ENCODE data around the gene STRBP. TPM values are rescaled to one million over a fixed set of nuclear protein-coding genes. Genes with fewer than 3 reads are reported as not detected.

STRBP gene
- total and polyA plus RNA-seq, 2 of the 4 experiments (the other 2 are of a cell fraction), result 2.1 to 2.5 TPM

DNA sequence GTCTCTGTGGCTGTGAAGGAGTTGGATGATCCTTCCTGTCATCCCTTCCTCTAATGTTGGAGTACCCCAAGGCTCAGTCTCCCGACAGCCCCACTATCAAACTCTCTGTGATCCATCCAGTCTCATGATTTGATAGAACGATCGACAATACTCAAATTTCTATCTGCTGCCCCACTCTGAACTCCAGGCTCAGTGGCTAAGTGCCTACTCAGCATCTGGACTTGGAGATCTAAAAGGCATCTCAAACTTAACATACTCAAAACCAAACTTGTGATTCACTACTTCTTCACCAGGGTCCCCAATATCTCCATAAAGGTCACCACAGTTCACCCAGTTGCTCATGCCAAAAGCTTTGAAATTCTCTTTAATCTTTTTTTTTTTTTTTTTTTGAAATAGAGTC lies 15.1 kb upstream of the STRBP start:
- no peak overlapping the region for H3K23ac ChIP-seq (ENCODE audit: low read depth, low read length)
- no peak overlapping the region for H2BK5ac ChIP-seq (ENCODE audit: low read depth, low read length, poor library complexity, severe bottlenecking)
- no peak overlapping the region for H3K4ac ChIP-seq (ENCODE audit: low read depth, low read length)
- TF ChIP-seq RAD21 (IDR thresholded peaks at IDR 0.05; ENCODE audit: low read length) (no peak), SMC3 (IDR thresholded peaks at IDR 0.05; ENCODE audit: low read depth, low read length) (no peak), MXI1 (IDR thresholded peaks at IDR 0.05; ENCODE audit: borderline replicate concordance, low read depth, low read length) (no peak), MAZ (IDR thresholded peaks at IDR 0.05; ENCODE audit: borderline replicate concordance, low read depth, low read length) (no peak), CEBPB (IDR thresholded peaks at IDR 0.05; ENCODE audit: low read depth, low read length) (no peak), MAFK (IDR thresholded peaks at IDR 0.05; ENCODE audit: low read depth, low read length) (no peak)
- TF ChIP-seq, protein P1, sequence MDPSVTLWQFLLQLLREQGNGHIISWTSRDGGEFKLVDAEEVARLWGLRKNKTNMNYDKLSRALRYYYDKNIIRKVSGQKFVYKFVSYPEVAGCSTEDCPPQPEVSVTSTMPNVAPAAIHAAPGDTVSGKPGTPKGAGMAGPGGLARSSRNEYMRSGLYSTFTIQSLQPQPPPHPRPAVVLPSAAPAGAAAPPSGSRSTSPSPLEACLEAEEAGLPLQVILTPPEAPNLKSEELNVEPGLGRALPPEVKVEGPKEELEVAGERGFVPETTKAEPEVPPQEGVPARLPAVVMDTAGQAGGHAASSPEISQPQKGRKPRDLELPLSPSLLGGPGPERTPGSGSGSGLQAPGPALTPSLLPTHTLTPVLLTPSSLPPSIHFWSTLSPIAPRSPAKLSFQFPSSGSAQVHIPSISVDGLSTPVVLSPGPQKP (IDR thresholded peaks at IDR 0.05; ENCODE audit: borderline replicate concordance, low read depth, low read length), result no peak
- H4K5ac ChIP-seq (ENCODE audit: low read depth, low read length), result no peak overlapping the region
- H3K9me3 ChIP-seq (ENCODE audit: control insufficient read depth, insufficient read depth, low read length), result no peaks in the 10 kb centered on the region
- no peak for DNase-seq
- no peaks in the 10 kb centered on the region for H4K20me1 ChIP-seq (ENCODE audit: insufficient read depth, low read length)
- no peaks in the 10 kb centered on the region for H3K79me1 ChIP-seq (ENCODE audit: low read depth in 1 of 2, low read length in 2 of 2)
- no peak overlapping the region for H2BK120ac ChIP-seq (ENCODE audit: low read depth, low read length)
- H3K9ac ChIP-seq (ENCODE audit: low read depth, low read length), result no peak overlapping the region
- POLR2A ChIA-PET (ENCODE audit: unreplicated experiment), result no interaction called here
- H4K91ac ChIP-seq (ENCODE audit: insufficient read depth, low read depth, low read length), result no peak overlapping the region
- ATAC-seq (ENCODE audit: low read depth), result no peak
- no TSS peak for BruUV-seq (replicated peaks)
- H3K14ac ChIP-seq (replicated peaks; ENCODE audit: low read depth, low read length), result no peak overlapping the region
- no peak overlapping the region for H3K56ac ChIP-seq (ENCODE audit: extremely low read depth, insufficient read depth, low read length)
- H2BK20ac ChIP-seq (ENCODE audit: low read depth, low read length), result no peak overlapping the region
- H3K9me1 ChIP-seq (ENCODE audit: insufficient read depth, low read length), result 0 out of 2 replicates have a peak, but pooled peaks cover 2% of the 10 kb centered on the region
- H3K4me2 ChIP-seq (ENCODE audit: low read depth, low read length), result no peak overlapping the region
- WGBS, 2 experiments (ENCODE audit: extremely low coverage in 2 of 2, insufficient read length in 1 of 2), result no CpG with 5 or more reads among the region's 3 CpGs
- peaks cover 28% of the 10 kb centered on the region for H3K27me3 ChIP-seq (ENCODE audit: control insufficient read depth, insufficient read depth, low read length)
- in situ Hi-C loops (cut with MboI; ENCODE audit: low sequenced_read_pairs) (no loop called here), intact Hi-C loops (cut with micrococcal nuclease) (no loop called here), dilution Hi-C loops (cut with HindIII; ENCODE audit: low sequenced_read_pairs, unreplicated experiment) (no loop called here)
- no peak overlapping the region for H4K8ac ChIP-seq (ENCODE audit: low read depth in 2 of 2, low read length in 2 of 2)
- CTCF ChIA-PET, result interaction anchor here (0.6 kb wide), 2 partner anchors 115 to 244 kb away, joined by 3 read pairs; no protein-coding TSS in a partner anchor
- no peak overlapping the region for H2AK5ac ChIP-seq (ENCODE audit: low read depth, low read length)
- no peak overlapping the region for H2AFZ ChIP-seq (replicated peaks; ENCODE audit: low read length, poor library complexity)
- no peaks in the 10 kb centered on the region for H3K36me3 ChIP-seq (ENCODE audit: control insufficient read depth, insufficient read depth, low read length)
- H2BK15ac ChIP-seq (ENCODE audit: low read depth, low read length), result no peak overlapping the region
- no peak overlapping the region for H3K27ac ChIP-seq (ENCODE audit: insufficient read depth, low read length)
- H3K4me3 ChIP-seq (ENCODE audit: insufficient read depth, low read depth, low read length), result no peak overlapping the region
- no peak overlapping the region for H2AK9ac ChIP-seq (replicated peaks; ENCODE audit: low read depth, low read length, poor library complexity)
- no peaks in the 10 kb centered on the region for H3K4me1 ChIP-seq (ENCODE audit: control insufficient read depth, insufficient read depth, low read length)
- H3K18ac ChIP-seq (ENCODE audit: low read depth, low read length), result no peak overlapping the region

Data from IMR-90 (cell line).